ENCODE results near the gene DSTN.

DNA sequence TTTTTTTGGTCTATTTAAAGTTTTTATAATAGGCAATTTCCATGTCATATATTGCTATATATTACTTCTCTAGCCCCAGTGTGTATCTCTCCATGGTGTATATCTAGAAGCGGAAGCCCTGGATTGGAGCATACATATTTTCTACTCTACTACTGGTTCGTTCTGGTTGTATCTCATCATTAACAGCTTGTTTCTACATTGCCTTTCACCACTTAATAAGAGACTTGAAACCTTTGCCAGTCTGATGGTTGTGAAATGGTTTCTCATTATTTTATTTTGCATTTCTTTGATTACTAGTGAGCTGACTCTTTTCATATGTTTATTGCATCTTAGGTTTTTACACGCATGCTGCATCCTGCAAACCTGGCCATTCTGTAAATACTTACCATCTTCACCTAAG, 3.6 kb downstream of the DSTN start:
- TF ChIP-seq, protein P1, sequence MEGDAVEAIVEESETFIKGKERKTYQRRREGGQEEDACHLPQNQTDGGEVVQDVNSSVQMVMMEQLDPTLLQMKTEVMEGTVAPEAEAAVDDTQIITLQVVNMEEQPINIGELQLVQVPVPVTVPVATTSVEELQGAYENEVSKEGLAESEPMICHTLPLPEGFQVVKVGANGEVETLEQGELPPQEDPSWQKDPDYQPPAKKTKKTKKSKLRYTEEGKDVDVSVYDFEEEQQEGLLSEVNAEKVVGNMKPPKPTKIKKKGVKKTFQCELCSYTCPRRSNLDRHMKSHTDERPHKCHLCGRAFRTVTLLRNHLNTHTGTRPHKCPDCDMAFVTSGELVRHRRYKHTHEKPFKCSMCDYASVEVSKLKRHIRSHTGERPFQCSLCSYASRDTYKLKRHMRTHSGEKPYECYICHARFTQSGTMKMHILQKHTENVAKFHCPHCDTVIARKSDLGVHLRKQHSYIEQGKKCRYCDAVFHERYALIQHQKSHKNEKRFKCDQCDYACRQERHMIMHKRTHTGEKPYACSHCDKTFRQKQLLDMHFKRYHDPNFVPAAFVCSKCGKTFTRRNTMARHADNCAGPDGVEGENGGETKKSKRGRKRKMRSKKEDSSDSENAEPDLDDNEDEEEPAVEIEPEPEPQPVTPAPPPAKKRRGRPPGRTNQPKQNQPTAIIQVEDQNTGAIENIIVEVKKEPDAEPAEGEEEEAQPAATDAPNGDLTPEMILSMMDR (IDR thresholded peaks at IDR 0.05 in 2 of 3, conservative IDR thresholded peaks at IDR 0.05 in 1 of 3; ENCODE audit: borderline replicate concordance in 1 of 3, insufficient read depth in 1 of 3, low read depth in 2 of 3, low read length in 2 of 3) = no peak
- TF ChIP-seq EZH2 (IDR thresholded peaks at IDR 0.05) (no peak), EGR1 (IDR thresholded peaks at IDR 0.05; ENCODE audit: low read depth) (no peak), POLR2A (IDR thresholded peaks at IDR 0.05; ENCODE audit: borderline replicate concordance, extremely low read depth, insufficient read depth, insufficient read length) (no peak), SRF (IDR thresholded peaks at IDR 0.05; ENCODE audit: low read depth) (no peak), JUND (IDR thresholded peaks at IDR 0.05) (no peak)
- TF ChIP-seq, protein P2, sequence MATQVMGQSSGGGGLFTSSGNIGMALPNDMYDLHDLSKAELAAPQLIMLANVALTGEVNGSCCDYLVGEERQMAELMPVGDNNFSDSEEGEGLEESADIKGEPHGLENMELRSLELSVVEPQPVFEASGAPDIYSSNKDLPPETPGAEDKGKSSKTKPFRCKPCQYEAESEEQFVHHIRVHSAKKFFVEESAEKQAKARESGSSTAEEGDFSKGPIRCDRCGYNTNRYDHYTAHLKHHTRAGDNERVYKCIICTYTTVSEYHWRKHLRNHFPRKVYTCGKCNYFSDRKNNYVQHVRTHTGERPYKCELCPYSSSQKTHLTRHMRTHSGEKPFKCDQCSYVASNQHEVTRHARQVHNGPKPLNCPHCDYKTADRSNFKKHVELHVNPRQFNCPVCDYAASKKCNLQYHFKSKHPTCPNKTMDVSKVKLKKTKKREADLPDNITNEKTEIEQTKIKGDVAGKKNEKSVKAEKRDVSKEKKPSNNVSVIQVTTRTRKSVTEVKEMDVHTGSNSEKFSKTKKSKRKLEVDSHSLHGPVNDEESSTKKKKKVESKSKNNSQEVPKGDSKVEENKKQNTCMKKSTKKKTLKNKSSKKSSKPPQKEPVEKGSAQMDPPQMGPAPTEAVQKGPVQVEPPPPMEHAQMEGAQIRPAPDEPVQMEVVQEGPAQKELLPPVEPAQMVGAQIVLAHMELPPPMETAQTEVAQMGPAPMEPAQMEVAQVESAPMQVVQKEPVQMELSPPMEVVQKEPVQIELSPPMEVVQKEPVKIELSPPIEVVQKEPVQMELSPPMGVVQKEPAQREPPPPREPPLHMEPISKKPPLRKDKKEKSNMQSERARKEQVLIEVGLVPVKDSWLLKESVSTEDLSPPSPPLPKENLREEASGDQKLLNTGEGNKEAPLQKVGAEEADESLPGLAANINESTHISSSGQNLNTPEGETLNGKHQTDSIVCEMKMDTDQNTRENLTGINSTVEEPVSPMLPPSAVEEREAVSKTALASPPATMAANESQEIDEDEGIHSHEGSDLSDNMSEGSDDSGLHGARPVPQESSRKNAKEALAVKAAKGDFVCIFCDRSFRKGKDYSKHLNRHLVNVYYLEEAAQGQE (IDR thresholded peaks at IDR 0.05; ENCODE audit: low read depth) = no peak
- TF ChIP-seq, protein P3, sequence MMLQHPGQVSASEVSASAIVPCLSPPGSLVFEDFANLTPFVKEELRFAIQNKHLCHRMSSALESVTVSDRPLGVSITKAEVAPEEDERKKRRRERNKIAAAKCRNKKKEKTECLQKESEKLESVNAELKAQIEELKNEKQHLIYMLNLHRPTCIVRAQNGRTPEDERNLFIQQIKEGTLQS (IDR thresholded peaks at IDR 0.05) = no peak
- TF ChIP-seq, protein P4, sequence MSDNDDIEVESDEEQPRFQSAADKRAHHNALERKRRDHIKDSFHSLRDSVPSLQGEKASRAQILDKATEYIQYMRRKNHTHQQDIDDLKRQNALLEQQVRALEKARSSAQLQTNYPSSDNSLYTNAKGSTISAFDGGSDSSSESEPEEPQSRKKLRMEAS (IDR thresholded peaks at IDR 0.05) = no peak
